GM12878 (cell line): ENCODE results near the gene SLC7A10. TPM values are rescaled to one million over a fixed set of nuclear protein-coding genes. Genes with fewer than 3 reads are reported as not detected.
"Not testable (repeated sequence)": the region's sequence is repeated elsewhere in the genome, so short reads cannot be mapped to it uniquely, and the experiment has no call there.

Source experiments
- ATAC-seq: fragments of 200-7000 bp; cut with Tn5 transposase; 3 replicates; pipeline ENCODE4 v1.9.1; 2020; ENCODE audit warnings: mild to moderate bottlenecking, moderate library complexity
- BruUV-seq: library from RNA; stranded (reverse); fragments of 400-500 nt; replicated peaks from 2 replicates; lab custom pipeline; 2021; lab: Mats Ljungman, UMichigan
- CTCF ChIA-PET: fragments of 300-600 bp; sonication (Branson Sonifier 250); formaldehyde crosslinking; extraction: SDS; loops from one replicate; lab custom pipeline; 2021; ENCODE audit warnings: inconsistent platforms; lab: Yijun Ruan, JAX
- POLR2A ChIA-PET: fragments of 350-600 bp; formaldehyde crosslinking; extraction: SDS; loops from one replicate; lab custom pipeline; 2021; ENCODE audit warnings: inconsistent platforms; lab: Charles Lee
- RAD21 ChIA-PET: fragments of 300-600 bp; sonication (Branson Sonifier 250); formaldehyde crosslinking; loops from one replicate; lab custom pipeline; 2023; ENCODE audit warnings: antibody characterized with exemption; ENCODE audit not compliant: unreplicated experiment; lab: Charles Lee
- SMC1A ChIA-PET: fragments of 300-600 bp; sonication (Branson Sonifier 250); formaldehyde crosslinking; loops from one replicate; lab custom pipeline; 2023; ENCODE audit not compliant: unreplicated experiment, uncharacterized antibody; lab: Charles Lee
- DNase-seq: peaks from one replicate; pipeline ENCODE4 v3.0.0-alpha.2; 2011; ENCODE audit warnings: low read depth, low spot score
- FAIRE-seq: peaks from 3 replicates; lab custom pipeline; 2011; peaks lifted over from hg19 to GRCh38; lab: Jason Lieb, UNC
- H2AFZ ChIP-seq: 2 replicates; pipeline ENCODE4 v1.6.0; 2011; ENCODE audit warnings: low read depth, low read length, control low read depth; ENCODE audit not compliant: control insufficient read depth
- H3K27ac ChIP-seq: 2 replicates; pipeline ENCODE4 v1.5.1; 2011; ENCODE audit warnings: control low read depth; ENCODE audit not compliant: control insufficient read depth, insufficient read depth
- H3K27me3 ChIP-seq, 2 experiments: replicated peaks in 1 of 2; 2 replicates each; pipeline versions ENCODE4 v1.6.0 to v1.6.1; 2011; ENCODE audit warnings: low read length in 1 of 2; ENCODE audit not compliant: control insufficient read depth in 2 of 2, insufficient read depth in 2 of 2
- H3K36me3 ChIP-seq, 2 experiments: 2 replicates each; pipeline ENCODE4 v1.5.1; 2011; ENCODE audit warnings: low read length in 1 of 2; ENCODE audit not compliant: control insufficient read depth in 2 of 2, insufficient read depth in 2 of 2
- H3K4me1 ChIP-seq: 2 replicates; pipeline ENCODE4 v1.6.1; 2011; ENCODE audit warnings: mild to moderate bottlenecking, low read length, moderate library complexity, mixed read lengths; ENCODE audit not compliant: control insufficient read depth, insufficient read depth
- H3K4me2 ChIP-seq: 2 replicates; pipeline ENCODE4 v1.6.0; 2011; ENCODE audit warnings: control low read depth; ENCODE audit not compliant: control insufficient read depth, insufficient read depth
- H3K4me3 ChIP-seq: fragments of 200-600 bp; sonication (generic); 2 replicates; pipeline ENCODE4 v1.5.1; 2016
- H3K79me2 ChIP-seq: 2 replicates; pipeline ENCODE4 v1.6.0; 2011; ENCODE audit warnings: low read length; ENCODE audit not compliant: control insufficient read depth, insufficient read depth
- H3K9ac ChIP-seq: 2 replicates; pipeline ENCODE4 v1.8.0; 2011; ENCODE audit warnings: low read length, control low read depth, mixed read lengths; ENCODE audit not compliant: control insufficient read depth, insufficient read depth
- H3K9me3 ChIP-seq: replicated peaks from 3 replicates; pipeline ENCODE4 v1.5.1; 2011; ENCODE audit warnings: mild to moderate bottlenecking, low read length; ENCODE audit not compliant: control insufficient read depth, insufficient read depth
- H4K20me1 ChIP-seq: 2 replicates; pipeline ENCODE4 v1.6.0; 2011; ENCODE audit not compliant: control insufficient read depth, insufficient read depth
- NFIC ChIP-seq: IDR thresholded peaks from 2 replicates; pipeline ENCODE4 v1.6.1; 2012; ENCODE audit warnings: low read depth, mild to moderate bottlenecking, inconsistent platforms, low read length, moderate library complexity
- ZNF217 ChIP-seq: fragments of 450-650 bp; IDR thresholded peaks from 2 replicates; pipeline ENCODE4 v1.6.1; 2017; ENCODE audit warnings: antibody characterized with exemption, mild to moderate bottlenecking
- WGBS: methylation state at CpG from one replicate; pipeline ENCODE4 v1.1.6; 2016; ENCODE audit warnings: low lambda C conversion rate; ENCODE audit not compliant: insufficient replicate concordance, insufficient coverage; ENCODE audit errors: missing lambda C conversion rate; 5-methylcytosine and 5-hydroxymethylcytosine counted together
- in situ Hi-C: fragments of 300-500 bp; cut with MboI; formaldehyde crosslinking; loops from 9 replicates; pipeline ENCODE4 v1.14.3; 2018; ENCODE audit warnings: mixed read lengths
- intact Hi-C: fragments of 100-400 bp; cut with micrococcal nuclease; formaldehyde crosslinking; loops from one replicate; pipeline ENCODE4 v1.14.2; 2022; ENCODE audit not compliant: unreplicated experiment
- polyA plus RNA-seq, 11 experiments: library from polyadenylated mRNA; depleted of rRNA in 4 of 11; unstranded in 6 of 11; stranded (reverse) in 5 of 11; fragments of >200 nt; fragmentation: Nextera tagmentation in 4 of 11; fragmentation: Illumina TruSeq in 1 of 11; extraction: Ambion mirVana in 4 of 11; extraction: Trizol in 1 of 11; gene quantifications; 1 replicate in 1 of 11; 2 replicates in 10 of 11; pipeline versions ENCODE4 v1.2.1 to v1.2.3, GENCODE V29; 2011 to 2016; ENCODE audit warnings: inconsistent platforms in 2 of 11, missing spikeins in 2 of 11, low read depth in 1 of 11
- total RNA-seq, 4 experiments: library from RNA; depleted of rRNA in 3 of 4; stranded (reverse); fragments of >200 nt in 3 of 4; fragmentation: Illumina TruSeq in 1 of 4; extraction: Trizol in 1 of 4; gene quantifications; 2 replicates each; pipeline versions ENCODE4 v1.2.1 to v1.2.3, GENCODE V29; 2013 to 2021
- TF ChIP-seq, protein P1 (sequence below): fragments of 450-650 bp; IDR thresholded peaks from 2 replicates; pipeline ENCODE4 v1.6.1; 2017; ENCODE audit warnings: mild to moderate bottlenecking, moderate library complexity

SLC7A10 gene
- total and polyA plus RNA-seq, 10 of the 15 experiments (the other 5 are each of a cell fraction or from before 2014, with no cell fraction given), result not detected

DNA sequence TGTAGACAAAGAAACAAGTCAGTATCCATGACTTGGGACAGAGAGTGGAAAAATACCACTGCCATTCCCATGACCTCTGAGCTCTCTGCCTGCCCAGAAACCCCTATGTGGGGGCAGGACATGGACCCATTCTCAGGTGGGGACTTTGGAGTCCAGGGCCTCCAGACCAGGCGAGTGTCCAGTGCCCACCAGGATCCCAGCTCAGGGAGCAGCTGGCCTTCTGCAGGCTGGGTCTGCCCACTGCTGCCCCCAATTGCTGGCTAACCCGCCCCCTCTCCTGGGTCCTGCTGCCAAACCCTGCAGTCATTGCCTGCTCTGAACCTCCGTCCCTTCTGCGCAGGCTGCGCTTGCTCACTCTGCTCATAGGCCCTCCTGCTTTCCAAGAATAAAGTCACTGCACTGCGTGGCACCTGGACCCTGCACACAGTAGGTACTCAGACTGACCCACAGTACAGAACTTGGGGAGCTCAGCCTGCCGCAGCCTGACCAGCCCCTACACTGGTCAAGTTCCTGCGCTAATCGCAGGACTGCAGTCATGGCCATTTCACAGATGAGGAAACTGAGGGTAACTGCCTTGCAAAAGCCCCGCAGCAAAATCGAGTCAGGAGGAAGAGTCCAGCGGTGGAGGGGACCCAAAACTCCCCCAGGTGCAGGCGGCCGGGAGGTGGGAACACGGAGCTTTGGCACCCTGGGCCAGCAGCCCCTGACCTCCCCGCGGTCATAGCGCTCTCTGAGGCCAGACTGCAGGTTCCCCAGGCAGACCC lies 774 bp downstream of the SLC7A10 start (continued):
- TF ChIP-seq, protein P1, sequence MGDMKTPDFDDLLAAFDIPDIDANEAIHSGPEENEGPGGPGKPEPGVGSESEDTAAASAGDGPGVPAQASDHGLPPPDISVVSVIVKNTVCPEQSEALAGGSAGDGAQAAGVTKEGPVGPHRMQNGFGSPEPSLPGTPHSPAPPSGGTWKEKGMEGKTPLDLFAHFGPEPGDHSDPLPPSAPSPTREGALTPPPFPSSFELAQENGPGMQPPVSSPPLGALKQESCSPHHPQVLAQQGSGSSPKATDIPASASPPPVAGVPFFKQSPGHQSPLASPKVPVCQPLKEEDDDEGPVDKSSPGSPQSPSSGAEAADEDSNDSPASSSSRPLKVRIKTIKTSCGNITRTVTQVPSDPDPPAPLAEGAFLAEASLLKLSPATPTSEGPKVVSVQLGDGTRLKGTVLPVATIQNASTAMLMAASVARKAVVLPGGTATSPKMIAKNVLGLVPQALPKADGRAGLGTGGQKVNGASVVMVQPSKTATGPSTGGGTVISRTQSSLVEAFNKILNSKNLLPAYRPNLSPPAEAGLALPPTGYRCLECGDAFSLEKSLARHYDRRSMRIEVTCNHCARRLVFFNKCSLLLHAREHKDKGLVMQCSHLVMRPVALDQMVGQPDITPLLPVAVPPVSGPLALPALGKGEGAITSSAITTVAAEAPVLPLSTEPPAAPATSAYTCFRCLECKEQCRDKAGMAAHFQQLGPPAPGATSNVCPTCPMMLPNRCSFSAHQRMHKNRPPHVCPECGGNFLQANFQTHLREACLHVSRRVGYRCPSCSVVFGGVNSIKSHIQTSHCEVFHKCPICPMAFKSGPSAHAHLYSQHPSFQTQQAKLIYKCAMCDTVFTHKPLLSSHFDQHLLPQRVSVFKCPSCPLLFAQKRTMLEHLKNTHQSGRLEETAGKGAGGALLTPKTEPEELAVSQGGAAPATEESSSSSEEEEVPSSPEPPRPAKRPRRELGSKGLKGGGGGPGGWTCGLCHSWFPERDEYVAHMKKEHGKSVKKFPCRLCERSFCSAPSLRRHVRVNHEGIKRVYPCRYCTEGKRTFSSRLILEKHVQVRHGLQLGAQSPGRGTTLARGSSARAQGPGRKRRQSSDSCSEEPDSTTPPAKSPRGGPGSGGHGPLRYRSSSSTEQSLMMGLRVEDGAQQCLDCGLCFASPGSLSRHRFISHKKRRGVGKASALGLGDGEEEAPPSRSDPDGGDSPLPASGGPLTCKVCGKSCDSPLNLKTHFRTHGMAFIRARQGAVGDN, result no peak
- TF ChIP-seq ZNF217, result no peak
- TF ChIP-seq NFIC, result no peak

GRCh38 chr19:33222255-33222654 lies 3.4 kb downstream of the SLC7A10 start:
- H4K20me1 ChIP-seq, POLR2A ChIA-PET, H3K79me2 ChIP-seq, H3K9ac ChIP-seq, H3K4me3 ChIP-seq, BruUV-seq, H3K36me3 ChIP-seq, H3K4me2 ChIP-seq, intact Hi-C loops, ATAC-seq, DNase-seq, RAD21 ChIA-PET, CTCF ChIA-PET, H3K9me3 ChIP-seq, H2AFZ ChIP-seq, H3K4me1 ChIP-seq, FAIRE-seq, in situ Hi-C loops, SMC1A ChIA-PET, H3K27ac ChIP-seq: not testable (repeated sequence)
- 15% methylated on average over 2 of the region's 2 CpGs for WGBS
- peaks cover 5 to 13% of the 10 kb centered on the region in 2 experiments; a peak in 3 of 4 replicates for H3K27me3 ChIP-seq
